ENCODE results near the gene SPHK1. TPM values are rescaled to one million over a fixed set of nuclear protein-coding genes. Genes with fewer than 3 reads are reported as not detected.

SPHK1 gene
- total RNA-seq, 1 donor from 2014 or later = 15.4 TPM

- TF ChIP-seq CTCF (IDR thresholded peaks at IDR 0.05; ENCODE audit: unreplicated experiment) = peak; percentile 37
- no peaks in the 10 kb centered on the region for H3K9me3 Mint-ChIP-seq (ENCODE audit: unreplicated experiment)
- peak overlapping the region; percentile 90 for H3K4me3 Mint-ChIP-seq (ENCODE audit: unreplicated experiment)
- peaks cover 17% of the 10 kb centered on the region for H3K4me1 Mint-ChIP-seq (ENCODE audit: unreplicated experiment)
- no peaks in the 10 kb centered on the region for H3K36me3 Mint-ChIP-seq (ENCODE audit: low read depth, unreplicated experiment)
- H3K27ac Mint-ChIP-seq (ENCODE audit: unreplicated experiment) = no peak overlapping the region
- peaks cover 23% of the 10 kb centered on the region for H3K27me3 Mint-ChIP-seq (ENCODE audit: unreplicated experiment)
- peak; percentile 58 for DNase-seq (ENCODE audit: low spot score)
These were observed 725 bp upstream of the SPHK1 start for GRCh38 chr17:76383546-76384221.

- Mint-ChIP-seq H3K4me1 (ENCODE audit: unreplicated experiment) (peaks cover 29% of the 10 kb centered on the region), H3K27ac (ENCODE audit: unreplicated experiment) (no peak overlapping the region), H3K9me3 (ENCODE audit: unreplicated experiment) (no peaks in the 10 kb centered on the region), H3K27me3 (ENCODE audit: unreplicated experiment) (peaks cover 23% of the 10 kb centered on the region), H3K4me3 (ENCODE audit: unreplicated experiment) (no peak overlapping the region), H3K36me3 (ENCODE audit: low read depth, unreplicated experiment) (no peaks in the 10 kb centered on the region)
- TF ChIP-seq CTCF (IDR thresholded peaks at IDR 0.05; ENCODE audit: unreplicated experiment) = no peak
- peak; percentile 36 for DNase-seq (ENCODE audit: low spot score)
These were observed 830 bp downstream of the SPHK1 start for GRCh38 chr17:76384987-76385891.

GRCh38 chr17:76385892-76386786, 1.7 kb downstream of the SPHK1 start:
- Mint-ChIP-seq H3K27ac (ENCODE audit: unreplicated experiment) (no peak overlapping the region), H3K9me3 (ENCODE audit: unreplicated experiment) (no peaks in the 10 kb centered on the region), H3K27me3 (ENCODE audit: unreplicated experiment) (peaks cover 20% of the 10 kb centered on the region), H3K4me1 (ENCODE audit: unreplicated experiment) (peaks cover 30% of the 10 kb centered on the region), H3K36me3 (ENCODE audit: low read depth, unreplicated experiment) (peaks cover 5% of the 10 kb centered on the region), H3K4me3 (ENCODE audit: unreplicated experiment) (peak overlapping the region; percentile 40)
- peak; percentile 82 for DNase-seq (ENCODE audit: low spot score)
- TF ChIP-seq CTCF (IDR thresholded peaks at IDR 0.05; ENCODE audit: unreplicated experiment) = peak; percentile 98

- no peak overlapping the region for H3K27ac Mint-ChIP-seq (ENCODE audit: unreplicated experiment)
- H3K36me3 Mint-ChIP-seq (ENCODE audit: low read depth, unreplicated experiment) = peaks cover 9% of the 10 kb centered on the region
- TF ChIP-seq CTCF (IDR thresholded peaks at IDR 0.05; ENCODE audit: unreplicated experiment) = no peak
- no peak for DNase-seq (ENCODE audit: low spot score)
- peaks cover 17% of the 10 kb centered on the region for H3K27me3 Mint-ChIP-seq (ENCODE audit: unreplicated experiment)
- peaks cover 25% of the 10 kb centered on the region for H3K4me1 Mint-ChIP-seq (ENCODE audit: unreplicated experiment)
- no peaks in the 10 kb centered on the region for H3K9me3 Mint-ChIP-seq (ENCODE audit: unreplicated experiment)
- peak overlapping the region; percentile 40 for H3K4me3 Mint-ChIP-seq (ENCODE audit: unreplicated experiment)
These were observed 2.8 kb downstream of the SPHK1 start for GRCh38 chr17:76386966-76387765.

Measured in endothelial cell (in vitro differentiated cells).